ENCODE measurements around the gene ELP2.
"Not testable (repeated sequence)": the region's sequence is repeated elsewhere in the genome, so short reads cannot be mapped to it uniquely, and the experiment has no call there.

Gene ELP2

GRCh38 chr18:36205166-36205565 is 75.5 kb downstream of the ELP2 start:
- Histone ChIP-seq H3K36me3 (no peaks in the 10 kb centered on the region), H4K20me1 (no peaks in the 10 kb centered on the region), H3K4me2 (no peak overlapping the region), H3K9ac (no peak overlapping the region), H3K9me3 (replicated peaks in 1 of 11) (peaks cover 6 to 14% (median 10%) of the 10 kb centered on the region in 11 experiments; a peak in 17 of 22 replicates), H3K4me1 (no peaks in the 10 kb centered on the region), H3K27me3 (no peaks in the 10 kb centered on the region), H3K4me3 (no peak overlapping the region), H3K27ac (no peak overlapping the region)
- TF ChIP-seq Cebpa-rat (IDR thresholded peaks at IDR 0.05) = no peak

DNA sequence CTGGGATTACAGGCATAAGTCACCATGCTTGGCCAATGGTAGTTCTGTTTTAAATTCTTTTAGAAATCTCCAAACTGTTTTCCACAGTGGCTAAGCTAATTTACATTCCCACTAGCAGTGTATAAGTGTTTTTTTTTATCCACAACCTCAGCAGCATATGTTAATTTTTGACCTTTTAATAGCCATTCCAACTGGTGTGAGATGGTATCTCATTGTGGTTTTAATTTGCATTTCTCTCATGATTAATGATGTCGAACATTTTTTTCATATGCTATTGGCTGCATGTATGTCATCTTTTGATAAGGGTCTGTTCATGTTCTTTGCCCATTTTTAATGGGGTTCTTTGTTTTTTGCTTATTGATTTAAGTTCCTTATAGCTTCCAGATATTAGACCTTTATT is 77.6 kb downstream of the ELP2 start:
- no peaks in the 10 kb centered on the region for H4K20me1 ChIP-seq
- no peak overlapping the region for H3K27ac ChIP-seq
- peaks cover 6 to 14% (median 10%) of the 10 kb centered on the region in 11 experiments; a peak in 17 of 22 replicates for H3K9me3 ChIP-seq (replicated peaks in 1 of 11)
- H3K4me3 ChIP-seq = no peak overlapping the region
- no peak overlapping the region for H3K4me2 ChIP-seq
- H3K36me3 ChIP-seq = no peaks in the 10 kb centered on the region
- no peak overlapping the region for H3K9ac ChIP-seq
- no peak for TF ChIP-seq Cebpa-rat (IDR thresholded peaks at IDR 0.05)
- peaks cover 0 to 14% (median 9%) of the 10 kb centered on the region in 10 experiments; a peak in 9 of 20 replicates for H3K4me1 ChIP-seq
- H3K27me3 ChIP-seq = no peaks in the 10 kb centered on the region

DNA sequence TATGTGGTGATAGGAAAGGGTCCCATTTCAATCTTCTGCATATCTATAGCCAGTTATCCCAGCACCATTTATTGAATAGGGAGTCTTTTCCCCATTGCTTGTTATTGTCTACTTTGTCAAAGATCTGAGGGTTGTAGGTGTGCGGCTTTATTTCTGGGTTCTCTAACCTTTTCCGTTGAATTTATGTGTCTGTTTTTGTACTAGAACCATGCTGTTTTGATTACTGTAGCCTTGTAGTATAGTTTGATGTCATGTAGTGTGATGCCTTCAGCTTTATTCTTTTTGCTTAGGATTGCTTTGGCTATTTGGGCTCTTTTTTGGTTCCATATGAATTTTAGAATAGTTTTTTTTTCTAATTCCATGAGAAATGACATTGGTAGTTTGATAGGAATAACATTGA is 78.3 kb downstream of the ELP2 start:
- H3K27ac ChIP-seq, H3K4me2 ChIP-seq, H4K20me1 ChIP-seq, H3K4me3 ChIP-seq, H3K9ac ChIP-seq, H3K36me3 ChIP-seq, H3K27me3 ChIP-seq: not testable (repeated sequence)
- Histone ChIP-seq H3K9me3 (replicated peaks in 1 of 11) (peaks cover 6 to 14% (median 10%) of the 10 kb centered on the region in 11 experiments; a peak in 17 of 22 replicates), H3K4me1 (peaks cover 0 to 14% (median 9%) of the 10 kb centered on the region in 10 experiments; a peak in 9 of 20 replicates)

DNA sequence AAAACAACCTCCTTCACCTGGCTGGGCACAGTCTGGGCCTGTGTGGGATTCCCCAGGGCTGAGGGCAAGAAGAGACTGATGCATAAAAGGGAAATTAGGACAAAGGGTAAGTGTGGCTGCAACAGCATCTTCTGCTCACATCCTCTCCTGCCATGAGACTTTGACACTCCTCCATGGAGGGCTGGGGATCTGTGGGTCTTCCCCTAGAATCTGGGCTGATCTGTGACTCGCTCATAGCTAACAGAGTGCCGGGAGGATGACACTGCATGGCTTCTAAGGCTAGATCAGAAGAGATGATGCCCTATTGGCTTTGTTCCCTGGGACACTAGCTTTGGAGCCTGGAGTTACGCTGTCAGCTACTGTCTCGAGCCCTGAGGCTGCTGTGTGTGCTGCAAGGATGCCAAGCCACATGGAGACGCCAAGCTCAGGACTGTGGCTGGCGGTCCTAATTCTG is 81.9 kb downstream of the ELP2 start:
- TF ChIP-seq Cebpa-rat (IDR thresholded peaks at IDR 0.05) = no peak
- peaks cover 6 to 14% (median 10%) of the 10 kb centered on the region in 11 experiments; a peak in 17 of 22 replicates for H3K9me3 ChIP-seq (replicated peaks in 1 of 11)
- no peak overlapping the region for H3K4me3 ChIP-seq
- no peaks in the 10 kb centered on the region for H3K36me3 ChIP-seq
- no peaks in the 10 kb centered on the region for H3K27me3 ChIP-seq
- H4K20me1 ChIP-seq = no peaks in the 10 kb centered on the region
- H3K27ac ChIP-seq = no peak overlapping the region
- peak overlapping the region in 4 of 11 experiments; percentile 14 to 37 (median 32); a peak in 5 of 22 replicates for H3K4me2 ChIP-seq
- H3K4me1 ChIP-seq = peaks cover 0 to 14% (median 9%) of the 10 kb centered on the region in 10 experiments; a peak in 9 of 20 replicates
- no peak overlapping the region for H3K9ac ChIP-seq

- Histone ChIP-seq H3K27me3 (no peaks in the 10 kb centered on the region), H3K36me3 (no peaks in the 10 kb centered on the region), H3K27ac (no peak overlapping the region), H3K9me3 (replicated peaks in 1 of 11) (peaks cover 6 to 13% (median 10%) of the 10 kb centered on the region in 11 experiments; a peak in 17 of 22 replicates), H3K4me2 (no peak overlapping the region), H4K20me1 (no peaks in the 10 kb centered on the region), H3K9ac (no peak overlapping the region), H3K4me1 (peaks cover 0 to 14% (median 9%) of the 10 kb centered on the region in 10 experiments; a peak in 9 of 20 replicates), H3K4me3 (no peak overlapping the region)
- no peak for TF ChIP-seq Cebpa-rat (IDR thresholded peaks at IDR 0.05)
Measured at GRCh38 chr18:36212301-36213171, 82.8 kb downstream of the ELP2 start.

- Histone ChIP-seq H4K20me1 (no peaks in the 10 kb centered on the region), H3K9me3 (replicated peaks in 1 of 11) (no peaks in the 10 kb centered on the region), H3K9ac (no peak overlapping the region), H3K4me2 (no peak overlapping the region), H3K4me1 (peaks cover 0 to 14% (median 9%) of the 10 kb centered on the region in 10 experiments; a peak in 9 of 20 replicates), H3K4me3 (no peak overlapping the region), H3K27ac (no peak overlapping the region), H3K27me3 (no peaks in the 10 kb centered on the region), H3K36me3 (no peaks in the 10 kb centered on the region)
- TF ChIP-seq Cebpa-rat (IDR thresholded peaks at IDR 0.05) = no peak
Measured at GRCh38 chr18:36214811-36215210, 85.1 kb downstream of the ELP2 start.

- H3K4me3 ChIP-seq = no peak overlapping the region
- H3K27me3 ChIP-seq = no peaks in the 10 kb centered on the region
- no peak for TF ChIP-seq Cebpa-rat (IDR thresholded peaks at IDR 0.05)
- no peak overlapping the region for H3K9ac ChIP-seq
- peaks cover 0 to 12% (median 9%) of the 10 kb centered on the region in 10 experiments; a peak in 9 of 20 replicates for H3K4me1 ChIP-seq
- H3K36me3 ChIP-seq = no peaks in the 10 kb centered on the region
- no peak overlapping the region for H3K4me2 ChIP-seq
- no peak overlapping the region for H3K27ac ChIP-seq
- H4K20me1 ChIP-seq = no peaks in the 10 kb centered on the region
- H3K9me3 ChIP-seq (replicated peaks in 1 of 11) = no peaks in the 10 kb centered on the region
Measured at GRCh38 chr18:36215577-36215976, 85.9 kb downstream of the ELP2 start.

GRCh38 chr18:36217348-36217747 is 87.6 kb downstream of the ELP2 start:
- Histone ChIP-seq H3K36me3 (no peaks in the 10 kb centered on the region), H3K4me1 (no peaks in the 10 kb centered on the region), H4K20me1 (no peaks in the 10 kb centered on the region), H3K4me3 (no peak overlapping the region), H3K27ac (no peak overlapping the region), H3K27me3 (no peaks in the 10 kb centered on the region), H3K9me3 (replicated peaks in 1 of 11) (no peaks in the 10 kb centered on the region), H3K9ac (no peak overlapping the region), H3K4me2 (no peak overlapping the region)
- TF ChIP-seq Cebpa-rat (IDR thresholded peaks at IDR 0.05) = no peak

- no peak for TF ChIP-seq Cebpa-rat (IDR thresholded peaks at IDR 0.05)
- H3K4me2 ChIP-seq = no peak overlapping the region
- H3K36me3 ChIP-seq = 0 out of 22 replicates have a peak, but pooled peaks cover 0 to 4% (median 0%) of the 10 kb centered on the region in 11 experiments
- peaks cover 0 to 8% (median 0%) of the 10 kb centered on the region in 10 experiments; a peak in 1 of 20 replicates for H3K4me1 ChIP-seq
- H3K27me3 ChIP-seq = no peaks in the 10 kb centered on the region
- H4K20me1 ChIP-seq = no peaks in the 10 kb centered on the region
- no peak overlapping the region for H3K9ac ChIP-seq
- no peak overlapping the region for H3K4me3 ChIP-seq
- H3K9me3 ChIP-seq (replicated peaks in 1 of 11) = peaks cover 39 to 55% (median 46%) of the 10 kb centered on the region in 11 experiments
- H3K27ac ChIP-seq = no peak overlapping the region
Measured at GRCh38 chr18:36229188-36229587, 99.5 kb downstream of the ELP2 start.

All from BLaER1 treated with 17β-estradiol and CSF1 and Interleukin-3, amounts not matched to agents 10 nM and 100 nM (cell line).